Fibroblast of the aortic adventitia (primary cell): ENCODE measurements around the gene KIAA0232. TPM values are rescaled to one million over a fixed set of nuclear protein-coding genes. Genes with fewer than 3 reads are reported as not detected.

Source experiments
- DNase-seq: peaks from one replicate; pipeline ENCODE4 v3.0.0-alpha.2; 2010; ENCODE audit warnings: low read depth
- H3K4me3 ChIP-seq: 2 replicates; pipeline ENCODE4 v1.5.1; 2011; ENCODE audit warnings: low read depth, mild to moderate bottlenecking, control low read depth, low read length, moderate library complexity
- total RNA-seq: library from RNA; depleted of rRNA; stranded (reverse); fragments of >200 nt; gene quantifications from 2 replicates; pipeline ENCODE4 v1.2.3, GENCODE V29; 2012; ENCODE audit warnings: low replicate concordance
- TF ChIP-seq, protein P1 (sequence below): IDR thresholded peaks from 2 replicates; pipeline ENCODE4 v1.5.1; 2011; ENCODE audit warnings: mild to moderate bottlenecking, low read length, control low read depth, inconsistent platforms; ENCODE audit not compliant: insufficient read depth

Gene KIAA0232
- total RNA-seq, 1 donor, result 28.7 TPM

DNA sequence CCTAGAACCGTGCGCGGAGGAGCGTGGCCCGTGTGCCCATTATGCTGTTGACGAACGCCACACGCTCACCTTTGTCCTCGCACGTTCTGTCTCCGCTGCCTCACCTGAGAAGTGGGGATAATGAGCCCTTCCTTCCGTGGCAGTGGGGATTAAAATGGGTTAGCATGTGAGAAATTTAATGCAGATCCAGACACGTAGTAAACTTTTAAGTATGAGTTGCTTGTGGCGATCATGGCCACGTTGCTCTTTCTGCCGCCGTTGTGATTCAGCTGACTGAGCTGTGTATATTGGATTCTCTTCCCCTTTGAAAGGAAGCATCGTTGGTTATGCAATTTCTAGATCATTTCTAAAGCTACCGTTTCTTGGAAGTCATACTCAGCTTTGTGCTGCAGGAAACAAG lies 143.6 kb downstream of the KIAA0232 start:
- H3K4me3 ChIP-seq, result no peak overlapping the region
- TF ChIP-seq, protein P1, sequence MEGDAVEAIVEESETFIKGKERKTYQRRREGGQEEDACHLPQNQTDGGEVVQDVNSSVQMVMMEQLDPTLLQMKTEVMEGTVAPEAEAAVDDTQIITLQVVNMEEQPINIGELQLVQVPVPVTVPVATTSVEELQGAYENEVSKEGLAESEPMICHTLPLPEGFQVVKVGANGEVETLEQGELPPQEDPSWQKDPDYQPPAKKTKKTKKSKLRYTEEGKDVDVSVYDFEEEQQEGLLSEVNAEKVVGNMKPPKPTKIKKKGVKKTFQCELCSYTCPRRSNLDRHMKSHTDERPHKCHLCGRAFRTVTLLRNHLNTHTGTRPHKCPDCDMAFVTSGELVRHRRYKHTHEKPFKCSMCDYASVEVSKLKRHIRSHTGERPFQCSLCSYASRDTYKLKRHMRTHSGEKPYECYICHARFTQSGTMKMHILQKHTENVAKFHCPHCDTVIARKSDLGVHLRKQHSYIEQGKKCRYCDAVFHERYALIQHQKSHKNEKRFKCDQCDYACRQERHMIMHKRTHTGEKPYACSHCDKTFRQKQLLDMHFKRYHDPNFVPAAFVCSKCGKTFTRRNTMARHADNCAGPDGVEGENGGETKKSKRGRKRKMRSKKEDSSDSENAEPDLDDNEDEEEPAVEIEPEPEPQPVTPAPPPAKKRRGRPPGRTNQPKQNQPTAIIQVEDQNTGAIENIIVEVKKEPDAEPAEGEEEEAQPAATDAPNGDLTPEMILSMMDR, result no peak
- no peak for DNase-seq

DNA sequence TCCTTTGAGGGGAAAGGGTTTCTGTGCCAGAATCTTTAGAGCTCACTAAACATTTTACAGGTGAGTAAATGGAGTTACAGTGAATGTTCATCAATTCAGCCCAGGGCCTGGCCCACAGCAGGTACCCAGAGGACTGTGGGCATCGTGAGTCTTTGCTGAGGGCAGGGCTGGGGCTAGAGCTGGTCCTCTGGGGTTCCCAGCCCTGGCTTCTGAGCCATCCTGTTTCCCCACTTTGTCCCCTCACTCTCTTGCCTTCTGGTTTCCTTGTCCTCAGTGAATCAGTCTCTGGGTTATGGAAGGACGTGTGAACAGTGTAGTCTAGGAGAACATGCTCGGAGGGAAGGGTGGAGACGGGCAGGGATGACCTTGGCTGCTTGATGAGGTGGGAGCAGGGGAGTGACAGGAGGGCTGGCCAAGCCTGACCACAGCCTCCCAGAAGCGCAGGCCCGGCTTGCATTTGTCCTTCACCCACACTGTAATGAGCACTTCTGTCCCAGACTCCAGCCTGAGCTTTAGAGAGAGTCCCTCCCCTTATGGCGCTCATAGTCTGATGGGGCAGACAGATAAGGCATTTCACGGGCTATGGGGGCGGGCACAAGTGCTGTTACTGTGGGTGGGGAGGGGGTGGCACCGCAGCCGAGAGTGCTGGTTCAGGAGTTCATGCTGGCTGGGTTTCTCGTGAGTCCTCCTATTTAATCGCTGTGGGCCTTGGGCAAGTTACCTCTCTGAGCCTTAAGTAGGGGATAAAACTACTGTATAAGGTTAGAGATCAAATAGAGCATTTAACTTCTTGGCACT lies 144.4 kb downstream of the KIAA0232 start:
- TF ChIP-seq, protein P1, result no peak
- no peak for DNase-seq
- H3K4me3 ChIP-seq, result no peak overlapping the region

DNA sequence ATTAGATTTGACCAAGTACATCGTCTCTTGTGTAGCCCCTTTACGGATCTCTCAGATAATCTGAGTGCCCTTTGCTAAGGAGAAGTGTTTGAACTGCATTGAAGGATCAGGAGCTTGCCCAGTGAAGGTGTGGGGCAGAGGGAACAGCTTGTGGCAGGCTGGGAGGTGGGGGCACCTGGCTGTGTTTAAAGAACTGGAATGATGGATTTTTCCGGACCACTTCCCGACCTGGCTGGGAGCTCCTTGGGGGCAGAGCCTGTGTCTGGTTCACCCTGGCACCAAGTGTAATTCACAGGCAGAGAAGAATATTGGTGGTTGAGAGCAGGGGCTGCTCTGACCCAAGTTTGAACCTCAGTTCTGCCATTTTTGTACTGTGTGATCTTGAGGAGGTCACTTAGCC lies 145.6 kb downstream of the KIAA0232 start:
- no peak for DNase-seq
- TF ChIP-seq, protein P1, result no peak
- no peak overlapping the region for H3K4me3 ChIP-seq

DNA sequence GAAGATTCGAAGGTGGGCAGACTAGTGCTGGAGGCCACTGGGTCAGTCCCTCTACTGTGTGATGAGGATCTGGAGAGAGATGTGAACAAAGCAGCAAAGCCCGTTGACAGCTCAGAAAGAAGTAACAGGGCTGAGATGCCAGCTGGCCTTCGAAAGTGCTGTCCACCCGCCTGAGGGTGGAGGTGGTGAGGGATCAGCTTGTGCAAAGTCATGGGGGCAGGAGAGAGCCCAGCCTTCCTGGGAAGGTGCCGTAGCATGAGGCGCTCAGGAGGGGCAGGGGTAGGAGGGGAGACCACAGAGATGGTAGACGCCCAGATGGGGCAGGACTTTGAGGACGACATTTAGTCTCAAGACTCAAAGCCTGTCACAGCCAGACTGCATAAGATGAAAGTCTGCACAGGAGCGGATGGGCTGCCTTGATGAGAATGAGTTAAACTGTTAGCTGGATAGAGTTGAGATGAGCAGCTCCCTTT lies 146.8 kb downstream of the KIAA0232 start:
- no peak overlapping the region for H3K4me3 ChIP-seq
- TF ChIP-seq, protein P1, result no peak
- no peak for DNase-seq

DNA sequence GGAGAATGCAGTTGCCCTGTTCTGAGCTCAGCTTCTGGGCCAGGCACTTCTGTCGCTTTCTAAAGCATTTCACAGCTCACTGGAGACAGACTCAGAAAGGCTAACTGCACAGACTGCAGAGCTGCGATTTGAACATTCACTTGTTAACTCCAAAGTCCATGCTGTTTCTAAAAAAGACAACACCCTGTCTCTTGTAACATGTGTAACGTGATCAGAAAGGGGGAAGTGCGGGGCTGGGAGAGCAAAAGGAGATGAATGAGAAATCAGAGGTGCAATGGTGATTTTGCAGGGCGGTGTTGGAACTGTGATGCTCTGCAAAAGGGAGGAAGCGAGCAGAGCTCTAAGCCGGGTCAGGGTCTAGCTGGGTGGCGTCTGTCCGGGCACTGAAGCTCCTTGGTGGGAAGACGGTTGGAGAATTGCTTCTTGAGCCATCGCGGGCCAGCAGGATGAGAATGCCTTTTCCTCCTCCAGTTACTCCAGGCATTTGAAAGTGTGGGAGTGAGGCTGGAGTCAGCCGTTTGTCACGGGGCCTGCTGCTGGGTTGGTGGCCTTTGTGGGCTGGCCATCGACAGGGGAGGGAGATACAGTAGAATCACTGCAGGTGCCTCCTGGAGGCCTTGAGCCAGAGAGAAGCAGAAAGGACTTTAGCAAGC lies 147.4 kb downstream of the KIAA0232 start:
- no peak overlapping the region for H3K4me3 ChIP-seq
- DNase-seq, result no peak
- TF ChIP-seq, protein P1, result no peak

DNA sequence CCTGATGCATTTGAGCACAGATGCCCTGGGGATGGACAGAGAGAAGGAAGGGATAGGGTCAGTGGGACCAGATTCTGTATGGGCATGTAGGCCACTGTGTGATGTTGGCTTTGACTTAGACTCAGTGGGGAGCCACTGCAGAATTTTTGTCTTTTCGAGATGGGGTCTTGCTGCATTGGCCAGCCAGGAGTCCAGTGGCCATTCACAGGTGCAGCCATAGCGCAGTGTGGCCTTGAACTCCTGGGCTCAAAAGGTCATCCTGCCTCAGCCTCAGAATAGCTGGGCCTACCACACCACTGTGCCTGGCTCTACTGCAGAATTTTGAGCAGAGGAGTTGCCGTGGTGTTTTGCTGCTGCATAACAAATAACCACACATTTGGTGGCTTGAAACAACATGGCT lies 149.9 kb downstream of the KIAA0232 start:
- no peak for DNase-seq
- TF ChIP-seq, protein P1, result no peak
- H3K4me3 ChIP-seq, result no peak overlapping the region
